A673 (cell line): ENCODE measurements around the gene OSGEPL1. TPM values are rescaled to one million over a fixed set of nuclear protein-coding genes. Genes with fewer than 3 reads are reported as not detected.
A peak's percentile ranks its signal among the peaks of the same experiment; 100 is the strongest.

Experiments
- BruUV-seq: library from RNA; stranded (reverse); fragments of 400-500 nt; replicated peaks from 2 replicates; lab custom pipeline; 2021; lab: Mats Ljungman, UMichigan
- CTCF ChIA-PET: fragments of 300-600 bp; sonication (Branson Sonifier 250); formaldehyde crosslinking; loops from one replicate; lab custom pipeline; 2022; ENCODE audit warnings: antibody characterized with exemption; lab: Charles Lee
- POLR2A ChIA-PET: fragments of 300-600 bp; sonication (Branson Sonifier 250); formaldehyde crosslinking; loops from one replicate; lab custom pipeline; 2022; ENCODE audit warnings: antibody characterized with exemption; ENCODE audit not compliant: low non-redundant PET; lab: Charles Lee
- DNase-seq: peaks from one replicate; pipeline ENCODE4 v3.0.0-alpha.2; 2015; ENCODE audit warnings: low spot score
- H3K27ac ChIP-seq: fragments of 200-600 bp; sonication (generic); 2 replicates; pipeline ENCODE4 v1.5.1; 2016; ENCODE audit warnings: mixed run types, low read depth, mild to moderate bottlenecking, mixed read lengths, antibody characterized with exemption, low read length; ENCODE audit not compliant: poor library complexity, severe bottlenecking
- H3K27me3 ChIP-seq: fragments of 200-600 bp; sonication (generic); replicated peaks from 2 replicates; pipeline ENCODE4 v1.6.1; 2017; ENCODE audit warnings: mixed run types, low read depth, mild to moderate bottlenecking, mixed read lengths, antibody characterized with exemption, low read length; ENCODE audit not compliant: insufficient read depth, poor library complexity
- H3K36me3 ChIP-seq: fragments of 200-600 bp; sonication (generic); 2 replicates; pipeline ENCODE4 v1.6.1; 2016; ENCODE audit warnings: mixed run types, mild to moderate bottlenecking, mixed read lengths, antibody characterized with exemption, low read length; ENCODE audit not compliant: insufficient read depth, poor library complexity, severe bottlenecking
- H3K4me1 ChIP-seq: fragments of 200-600 bp; sonication (generic); 2 replicates; pipeline ENCODE4 v1.6.1; 2017; ENCODE audit warnings: mixed run types, mild to moderate bottlenecking, mixed read lengths, antibody characterized with exemption, low read length; ENCODE audit not compliant: insufficient read depth, poor library complexity, severe bottlenecking
- H3K4me3 ChIP-seq: fragments of 200-600 bp; sonication (generic); 2 replicates; pipeline ENCODE4 v1.5.1; 2016; ENCODE audit warnings: low read depth, mixed run types, mild to moderate bottlenecking, mixed read lengths, low read length; ENCODE audit not compliant: poor library complexity, severe bottlenecking
- H3K9me3 ChIP-seq: fragments of 200-600 bp; sonication (generic); 2 replicates; pipeline ENCODE4 v1.6.1; 2016; ENCODE audit warnings: mixed run types, low read depth, mild to moderate bottlenecking, mixed read lengths, antibody characterized with exemption, low read length; ENCODE audit not compliant: poor library complexity, severe bottlenecking
- CTCF ChIP-seq: fragments of 300-800, 200-600 bp; sonication (generic); conservative IDR thresholded peaks from 2 replicates; pipeline ENCODE4 v1.5.1; 2017; ENCODE audit warnings: low read depth, mild to moderate bottlenecking, antibody characterized with exemption, low read length, moderate library complexity, mixed read lengths
- EZH2 ChIP-seq: fragments of 200-600 bp; sonication (generic); IDR thresholded peaks from 2 replicates; pipeline ENCODE4 v1.6.1; 2017; ENCODE audit warnings: borderline replicate concordance, low read depth, mild to moderate bottlenecking, mixed read lengths, antibody characterized with exemption, low read length; ENCODE audit not compliant: poor library complexity, severe bottlenecking
- intact Hi-C: fragments of 100-400 bp; cut with micrococcal nuclease; formaldehyde crosslinking; loops from one replicate; pipeline ENCODE4 v1.10.0; 2022; ENCODE audit not compliant: unreplicated experiment
- total RNA-seq: library from RNA; stranded (reverse); gene quantifications from 2 replicates; pipeline ENCODE4 v1.2.3, GENCODE V29; 2021

Gene OSGEPL1
- total RNA-seq, 1 experiment from 2014 or later, result 13.7 TPM

DNA sequence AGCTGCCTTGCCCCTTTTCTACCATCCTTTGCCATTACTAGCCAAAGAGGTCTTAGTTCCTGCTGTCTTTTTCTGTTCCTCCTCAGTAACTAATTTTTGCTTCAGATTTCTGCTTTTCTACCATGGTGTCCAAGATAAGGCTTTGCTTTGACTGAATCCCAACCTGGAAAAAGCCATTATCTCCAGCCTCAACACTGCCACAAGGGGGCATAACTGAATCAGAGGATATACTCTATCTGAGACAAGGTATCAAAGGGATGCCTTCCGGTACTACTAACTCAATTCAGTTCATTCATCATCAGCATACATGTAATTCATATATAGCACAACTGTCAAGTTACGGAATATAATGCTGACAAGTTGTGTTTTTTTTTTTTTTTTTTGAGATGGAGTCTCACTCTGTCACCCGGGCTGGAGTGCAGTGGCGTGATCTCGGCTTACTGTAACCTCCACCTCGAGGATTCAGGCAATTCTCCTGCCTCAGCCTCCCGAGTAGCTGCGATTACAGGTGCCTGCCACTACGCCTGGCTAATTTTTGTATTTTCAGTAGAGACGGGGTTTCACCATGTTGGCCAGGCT, 11.4 kb downstream of the OSGEPL1 start:
- H3K4me3 ChIP-seq, result no peak overlapping the region
- ChIA-PET CTCF (interaction anchor here (0.6 to 1.3 kb wide), 2 partner anchors 90 to 317 kb away, joined by 4 to 10 read pairs; partner anchors contain the start of gene ASNSD1), POLR2A (interaction anchor here (0.7 to 1.0 kb wide), 2 partner anchors 220 to 321 kb away, joined by 3 to 7 read pairs; no protein-coding TSS in a partner anchor)
- BruUV-seq, result no TSS peak
- TF ChIP-seq CTCF (peak; percentile 79), EZH2 (no peak)
- H3K36me3 ChIP-seq, result peaks cover 16% of the 10 kb centered on the region
- H3K27ac ChIP-seq, result no peak overlapping the region
- no peaks in the 10 kb centered on the region for H3K9me3 ChIP-seq
- intact Hi-C loops, result loop anchor here (5.0 kb wide), 1 partner anchor 321 kb away; no protein-coding TSS in a partner anchor
- peak; percentile 58 for DNase-seq
- H3K4me1 ChIP-seq, result no peaks in the 10 kb centered on the region
- no peaks in the 10 kb centered on the region for H3K27me3 ChIP-seq

DNA sequence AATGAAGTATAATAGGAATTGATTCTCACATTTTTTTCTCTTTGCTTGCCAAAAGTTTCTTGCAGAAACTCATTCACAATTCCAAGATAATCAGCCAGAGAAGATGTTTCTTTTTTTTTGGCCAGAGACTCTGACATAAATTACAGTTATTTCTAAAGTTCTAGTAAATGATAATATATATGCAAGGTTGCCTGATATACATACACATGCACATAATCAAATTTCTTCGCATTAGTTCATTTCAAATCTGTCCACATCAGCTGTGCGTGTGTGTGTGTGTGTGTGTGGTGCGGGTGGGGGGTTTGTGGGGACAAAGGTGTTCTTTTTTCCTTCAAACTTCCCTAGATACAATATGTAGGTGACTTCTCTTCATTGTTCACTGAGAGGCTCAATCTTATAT, 33.2 kb downstream of the OSGEPL1 start:
- ChIA-PET CTCF (no interaction called here), POLR2A (no interaction called here)
- no peaks in the 10 kb centered on the region for H3K4me1 ChIP-seq
- H3K27me3 ChIP-seq, result no peaks in the 10 kb centered on the region
- DNase-seq, result no peak
- no peaks in the 10 kb centered on the region for H3K36me3 ChIP-seq
- H3K27ac ChIP-seq, result no peak overlapping the region
- no peak overlapping the region for H3K4me3 ChIP-seq
- TF ChIP-seq CTCF (no peak), EZH2 (no peak)
- no peaks in the 10 kb centered on the region for H3K9me3 ChIP-seq
- intact Hi-C loops, result no loop called here
- BruUV-seq, result no TSS peak

- Histone ChIP-seq H3K4me3 (no peak overlapping the region), H3K27ac (no peak overlapping the region), H3K4me1 (no peaks in the 10 kb centered on the region), H3K9me3 (no peaks in the 10 kb centered on the region), H3K36me3 (no peaks in the 10 kb centered on the region), H3K27me3 (no peaks in the 10 kb centered on the region)
- ChIA-PET CTCF (no interaction called here), POLR2A (interaction anchor here (0.6 kb wide), 1 partner anchor 15 kb away, joined by 4 read pairs; no protein-coding TSS in a partner anchor)
- no TSS peak for BruUV-seq
- intact Hi-C loops, result no loop called here
- TF ChIP-seq EZH2, result no peak
- TF ChIP-seq CTCF, result no peak
- no peak for DNase-seq
Measured at GRCh38 chr2:189726849-189727248, 35.7 kb downstream of the OSGEPL1 start.
